NOMO-1 treated with dmso at 0.1 percent for 144 hours (cell line): Measurements from ENCODE around the gene CDH23.

Experiments
- DNase-seq: peaks from one replicate; lab custom pipeline; 2025; ENCODE audit not compliant: unreplicated experiment; lab: John Stamatoyannopoulos, UW

The CDH23 gene

DNA sequence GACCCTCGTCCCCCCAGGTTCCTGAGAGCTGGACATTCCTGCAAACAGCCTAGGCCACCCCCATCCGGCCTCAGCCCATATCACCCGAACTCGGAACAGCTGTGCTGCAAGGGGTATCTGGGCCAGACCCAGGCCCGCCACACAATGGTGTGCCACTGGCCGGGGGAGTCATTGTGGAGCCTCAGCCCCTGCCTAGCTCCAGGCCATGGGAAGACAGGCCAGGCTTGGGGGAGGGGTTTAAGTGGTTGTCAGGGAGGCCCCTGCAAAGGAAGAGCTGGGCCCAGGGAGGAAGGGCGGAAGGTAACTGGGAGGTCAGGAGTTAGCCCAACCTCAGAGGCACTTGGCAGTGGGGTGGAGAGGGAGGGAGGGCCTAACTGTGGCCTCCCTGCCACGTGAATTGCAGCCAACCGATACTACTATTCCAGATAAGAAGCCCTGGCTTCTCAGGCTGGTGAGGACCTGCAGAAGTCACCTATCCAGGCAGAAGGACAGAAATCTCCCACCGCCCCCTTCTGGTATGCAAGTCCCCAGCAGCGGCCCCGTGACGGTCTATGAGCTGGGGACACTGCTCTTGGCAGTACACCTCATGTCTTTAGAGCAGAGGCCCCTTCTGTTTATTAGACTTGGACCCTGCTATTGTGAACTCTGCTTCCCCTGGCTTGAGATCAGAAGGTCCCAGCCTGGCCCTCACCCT is 349.8 kb downstream of the CDH23 start:
- peak; percentile 87 for DNase-seq

DNA sequence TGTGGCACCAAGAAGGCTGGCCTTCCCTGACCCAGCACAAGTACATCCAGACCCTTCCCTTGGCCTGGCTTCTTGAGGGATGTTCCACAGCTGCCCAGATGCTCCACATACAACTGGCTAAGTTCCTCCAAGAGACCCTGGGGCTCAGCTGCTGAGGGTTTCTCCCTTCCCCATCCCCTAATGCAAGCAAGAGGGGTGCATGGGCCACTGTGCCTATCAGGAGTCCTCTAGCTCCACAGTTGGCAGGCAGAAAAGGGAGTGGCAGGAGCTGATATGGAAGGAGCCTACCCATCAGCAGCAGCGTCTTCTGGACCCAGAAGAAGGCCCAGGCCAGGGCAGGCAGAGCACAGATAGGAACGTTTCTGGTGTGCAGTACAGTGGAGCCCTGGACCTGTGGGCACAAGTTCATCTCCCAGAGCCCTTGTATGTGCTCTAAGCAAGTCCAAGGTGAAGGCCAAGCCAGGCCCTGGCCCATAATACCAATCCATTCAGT is 350.4 kb downstream of the CDH23 start:
- DNase-seq = no peak

- peak; percentile 67 for DNase-seq
These were observed 351.1 kb downstream of the CDH23 start for GRCh38 chr10:71747551-71748523.

- DNase-seq = peak; percentile 99
These were observed 352.0 kb downstream of the CDH23 start for GRCh38 chr10:71748671-71749191.

DNA sequence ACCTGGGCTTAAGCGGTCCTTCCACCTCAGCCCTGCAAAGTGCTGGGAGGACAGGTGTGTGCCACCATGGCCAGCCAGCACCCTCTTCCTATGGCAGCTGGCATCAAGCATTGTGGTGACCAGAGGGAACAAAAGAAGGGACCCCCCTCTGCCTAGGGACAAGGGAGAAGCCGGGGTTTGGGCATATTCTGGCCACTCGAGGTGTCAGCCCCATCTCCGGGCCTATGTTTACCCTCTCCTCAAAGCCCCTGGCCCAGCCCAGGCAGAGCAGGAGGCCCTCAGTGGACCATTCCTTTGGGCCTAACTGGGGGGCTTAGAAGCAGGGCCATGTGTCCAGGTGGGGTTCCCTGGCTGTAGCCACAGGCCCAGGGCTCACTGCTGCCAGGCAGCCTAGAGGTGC is 352.7 kb downstream of the CDH23 start:
- no peak for DNase-seq

DNA sequence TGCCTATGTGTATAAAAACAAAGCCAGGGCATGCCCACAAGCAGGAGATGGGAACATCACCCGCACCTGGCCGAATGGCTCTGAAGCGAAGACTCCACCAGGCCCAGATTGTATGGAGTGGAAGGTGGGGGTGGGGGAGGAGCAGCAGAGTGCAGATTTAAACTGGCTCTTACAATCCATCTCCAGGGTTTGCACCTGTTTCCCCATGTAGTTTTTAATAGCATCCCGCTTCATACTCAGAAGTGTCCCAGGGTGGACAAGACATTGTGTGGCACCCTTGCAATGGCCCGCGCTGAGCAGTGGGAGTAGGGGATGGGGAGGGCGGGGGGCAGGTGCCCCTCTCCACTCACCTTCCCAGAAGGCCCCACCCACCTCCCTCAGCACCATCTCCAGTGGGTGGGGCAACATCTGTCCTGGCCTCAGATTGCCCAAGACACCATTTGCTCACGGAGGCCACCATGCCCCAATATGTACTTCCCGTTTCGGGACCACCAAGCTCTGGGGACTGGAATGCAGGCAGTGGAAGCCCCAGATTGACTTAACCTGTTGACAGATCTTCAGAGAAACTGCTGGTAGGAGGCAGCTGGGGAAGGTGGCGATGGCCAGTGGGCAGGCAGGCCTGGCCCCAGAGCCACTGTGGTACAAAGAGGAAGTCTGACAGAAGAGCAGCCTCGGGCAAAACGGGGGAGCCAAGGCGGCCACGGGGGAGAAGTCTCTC is 353.6 kb downstream of the CDH23 start:
- peak; percentile 88 for DNase-seq

- DNase-seq = no peak
These were observed 354.3 kb downstream of the CDH23 start for GRCh38 chr10:71750986-71751385.

DNA sequence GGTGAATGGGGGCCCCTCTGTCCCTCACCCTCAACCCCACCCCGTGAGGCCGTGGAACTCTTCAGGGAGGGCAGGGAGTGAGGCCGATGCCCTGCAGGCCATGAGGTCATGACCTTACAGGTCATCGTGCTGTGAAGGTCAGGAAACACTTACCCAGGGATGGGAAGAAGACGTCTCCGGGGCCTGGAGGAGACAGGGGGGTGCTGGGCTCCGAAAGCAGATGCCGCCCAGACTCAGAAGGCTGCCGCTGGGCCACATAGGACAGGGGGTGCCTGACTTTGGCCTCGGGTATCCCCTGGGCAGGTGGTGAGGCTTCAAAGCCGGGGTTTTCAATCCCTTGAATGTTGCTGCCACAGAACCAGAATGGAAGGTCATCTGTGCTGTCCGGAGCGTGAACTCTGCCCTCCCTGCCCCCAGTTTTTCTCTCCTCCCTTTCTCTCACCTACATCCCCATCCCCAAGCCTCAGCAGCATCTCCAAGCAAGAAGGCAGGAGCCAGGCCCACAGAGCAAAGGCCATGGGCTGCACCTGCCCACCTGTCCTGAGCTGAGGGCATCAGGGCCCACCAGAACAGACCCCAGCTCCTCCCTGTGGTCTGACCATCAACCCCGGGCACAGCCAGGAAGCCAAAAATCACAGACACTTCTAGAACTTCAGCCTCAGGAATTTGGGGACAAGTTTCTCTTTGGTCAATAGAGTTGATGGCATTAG is 354.9 kb downstream of the CDH23 start:
- DNase-seq = no peak

DNA sequence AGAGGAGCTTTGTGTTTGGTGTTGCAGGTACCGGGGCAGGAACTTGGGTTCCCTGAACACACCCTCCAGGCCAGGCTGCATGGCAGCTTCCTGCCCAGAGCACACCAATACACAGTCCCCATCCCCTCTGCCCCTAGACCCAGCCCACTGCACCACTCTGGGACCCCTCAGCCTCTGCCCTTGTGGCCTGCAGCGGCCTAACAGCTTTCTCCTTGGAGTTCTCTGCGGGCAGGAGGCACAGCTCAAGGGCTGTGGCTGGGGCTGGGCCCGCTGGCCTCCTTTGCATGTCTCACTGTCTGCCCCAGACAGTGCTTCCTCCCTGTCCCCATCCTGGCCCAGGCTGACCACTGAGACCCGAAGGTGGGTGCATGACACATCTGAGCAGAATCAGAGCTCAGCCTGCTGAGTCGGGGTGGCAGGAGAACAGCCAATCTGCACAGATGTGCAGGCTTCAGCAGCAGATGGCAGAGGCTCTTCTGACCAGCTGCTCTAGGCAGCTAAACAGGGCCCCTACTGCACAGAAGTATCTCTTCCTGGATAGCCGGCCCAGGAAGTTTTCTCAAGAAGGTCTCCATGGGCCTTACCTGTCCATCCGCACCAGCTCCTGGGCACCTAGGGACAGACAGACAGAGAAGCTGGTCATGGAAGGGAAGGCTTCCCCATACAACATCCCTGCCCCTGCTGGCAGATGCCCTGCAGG is 355.8 kb downstream of the CDH23 start:
- no peak for DNase-seq

- DNase-seq = peak; percentile 97
These were observed 356.6 kb downstream of the CDH23 start for GRCh38 chr10:71753091-71753959.

GRCh38 chr10:71753960-71754505 is 357.3 kb downstream of the CDH23 start:
- DNase-seq = no peak

DNA sequence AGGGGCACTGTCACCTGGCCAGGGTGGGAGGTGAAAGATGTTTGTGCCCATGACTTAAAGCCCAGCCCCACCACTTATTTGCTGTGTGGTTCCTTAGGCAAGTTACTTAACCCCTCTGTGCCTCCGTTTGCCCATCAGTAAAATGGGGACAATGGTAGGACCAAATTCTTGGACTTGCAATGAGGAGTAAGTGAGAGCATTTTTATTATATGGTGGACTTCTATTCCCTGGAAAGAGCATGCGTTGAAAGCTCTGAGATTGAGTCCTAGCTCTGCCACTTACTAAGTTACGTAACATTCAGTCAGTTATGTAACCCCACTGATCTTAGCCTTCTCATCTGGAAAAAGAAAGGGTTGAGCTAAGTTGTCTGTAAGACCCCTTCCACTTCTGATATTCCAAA is 357.8 kb downstream of the CDH23 start:
- no peak for DNase-seq

GRCh38 chr10:71755179-71755879 is 358.6 kb downstream of the CDH23 start:
- no peak for DNase-seq

DNA sequence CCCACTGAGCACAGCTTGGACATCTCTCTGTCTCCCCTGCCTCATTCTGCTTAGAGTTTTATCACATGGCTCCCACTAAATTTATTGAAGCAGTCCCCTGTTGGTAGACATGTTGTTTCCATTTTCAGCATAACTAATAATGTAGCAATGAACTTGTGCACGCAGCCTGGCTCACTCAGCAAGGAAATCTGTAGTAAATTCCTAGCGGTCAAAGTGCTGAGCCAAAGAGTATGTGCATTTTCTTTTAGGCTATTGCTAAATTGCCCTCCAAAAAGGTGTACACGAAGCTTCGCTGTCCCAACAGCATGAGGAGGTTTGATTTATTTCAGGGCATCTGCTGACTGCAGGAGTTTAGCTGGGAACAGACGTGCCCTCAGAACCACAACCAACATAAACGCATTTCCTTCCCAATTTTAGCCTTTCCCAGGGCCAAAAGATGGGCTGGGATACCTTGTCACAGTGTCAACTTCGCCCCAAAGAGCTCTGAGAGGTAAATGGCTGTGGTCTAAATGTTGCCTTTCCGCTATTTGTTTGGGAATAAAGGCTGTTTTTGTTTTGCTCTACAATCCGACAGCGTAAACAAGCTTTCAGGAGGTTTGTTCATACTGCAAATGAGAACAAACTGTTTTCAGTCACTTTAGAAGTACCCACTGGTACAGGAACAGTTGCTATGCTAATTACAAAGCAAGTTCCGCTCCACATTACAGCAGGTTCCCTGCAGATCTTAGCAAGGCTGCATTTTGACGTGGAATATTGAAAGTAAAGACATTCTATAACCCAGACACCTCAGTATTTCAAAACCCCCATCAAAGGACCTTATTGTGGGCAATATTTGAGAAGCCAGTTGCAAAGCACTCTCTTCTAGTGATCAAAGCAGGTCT is 359.8 kb downstream of the CDH23 start:
- DNase-seq = peak; percentile 58

DNA sequence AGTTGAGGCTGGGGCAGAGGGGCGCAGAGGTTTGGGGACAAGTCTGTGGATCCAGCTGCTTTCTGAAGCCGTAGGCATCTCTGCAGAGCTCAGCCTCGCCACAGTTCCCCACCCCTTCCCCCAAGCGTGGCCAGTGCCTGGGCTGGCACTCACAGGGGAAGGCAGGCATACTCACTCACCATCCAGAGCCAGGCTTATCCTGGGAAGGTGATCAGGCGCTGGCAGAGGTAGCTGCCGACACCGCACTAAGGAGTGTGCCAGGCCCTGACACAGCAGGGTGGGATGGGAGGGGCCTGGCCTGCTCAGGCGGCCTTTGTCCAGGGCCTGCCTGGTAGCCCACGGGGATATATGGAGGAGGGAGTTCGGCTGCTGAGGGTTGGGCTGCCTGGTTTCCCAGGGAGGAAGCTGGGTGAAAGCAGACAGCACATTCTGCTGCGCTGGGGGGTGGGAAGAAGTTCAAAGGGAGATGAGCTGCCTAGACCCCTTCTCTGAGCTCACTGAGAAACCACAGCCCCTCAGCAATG is 360.7 kb downstream of the CDH23 start:
- DNase-seq = no peak

GRCh38 chr10:71761105-71761511 is 364.4 kb downstream of the CDH23 start:
- no peak for DNase-seq
